Gastroesophageal sphincter (tissue), 3 donors: Measurements from ENCODE around the gene ZFC3H1.

Experiments used
- POLR2A ChIP-seq, 2 donors: fragments of 450-650 bp; IDR thresholded peaks; one replicate each; pipeline ENCODE4 v1.6.1; 2017; ENCODE audit warnings: antibody characterized with exemption in 2 of 2, mild to moderate bottlenecking in 2 of 2, moderate library complexity in 1 of 2
- TF ChIP-seq, protein P1 (sequence below), 4 experiments: fragments of 200-600 bp in 2 of 4; fragments of 450-650 bp in 2 of 4; sonication (generic) in 1 of 4; IDR thresholded peaks; one replicate each; pipeline ENCODE4 v1.5.1; 2017 to 2019; ENCODE audit warnings: antibody characterized with exemption in 4 of 4, mild to moderate bottlenecking in 2 of 4, moderate library complexity in 2 of 4

DNA sequence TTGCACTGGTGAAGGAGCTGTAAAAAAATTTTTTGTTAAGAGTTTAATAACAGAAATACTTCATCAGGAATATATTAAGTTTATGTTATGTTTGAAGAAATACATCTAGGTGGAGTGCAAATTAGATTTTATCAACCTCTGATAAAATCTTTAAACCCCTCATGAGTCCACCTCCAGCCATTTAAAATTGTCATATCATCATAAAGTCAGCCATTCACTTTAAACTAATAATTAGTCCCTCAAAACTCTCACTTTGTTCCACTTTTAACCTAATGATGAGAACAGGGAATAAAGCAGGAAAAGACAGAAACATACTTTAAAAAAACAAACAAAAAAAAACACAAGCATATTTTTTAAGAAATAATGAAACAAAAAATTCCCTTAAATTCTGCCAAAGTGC, 25.1 kb downstream of the ZFC3H1 start:
- TF ChIP-seq, protein P1, sequence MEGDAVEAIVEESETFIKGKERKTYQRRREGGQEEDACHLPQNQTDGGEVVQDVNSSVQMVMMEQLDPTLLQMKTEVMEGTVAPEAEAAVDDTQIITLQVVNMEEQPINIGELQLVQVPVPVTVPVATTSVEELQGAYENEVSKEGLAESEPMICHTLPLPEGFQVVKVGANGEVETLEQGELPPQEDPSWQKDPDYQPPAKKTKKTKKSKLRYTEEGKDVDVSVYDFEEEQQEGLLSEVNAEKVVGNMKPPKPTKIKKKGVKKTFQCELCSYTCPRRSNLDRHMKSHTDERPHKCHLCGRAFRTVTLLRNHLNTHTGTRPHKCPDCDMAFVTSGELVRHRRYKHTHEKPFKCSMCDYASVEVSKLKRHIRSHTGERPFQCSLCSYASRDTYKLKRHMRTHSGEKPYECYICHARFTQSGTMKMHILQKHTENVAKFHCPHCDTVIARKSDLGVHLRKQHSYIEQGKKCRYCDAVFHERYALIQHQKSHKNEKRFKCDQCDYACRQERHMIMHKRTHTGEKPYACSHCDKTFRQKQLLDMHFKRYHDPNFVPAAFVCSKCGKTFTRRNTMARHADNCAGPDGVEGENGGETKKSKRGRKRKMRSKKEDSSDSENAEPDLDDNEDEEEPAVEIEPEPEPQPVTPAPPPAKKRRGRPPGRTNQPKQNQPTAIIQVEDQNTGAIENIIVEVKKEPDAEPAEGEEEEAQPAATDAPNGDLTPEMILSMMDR (IDR thresholded peaks at IDR 0.05): no peak
- TF ChIP-seq POLR2A (IDR thresholded peaks at IDR 0.05): no peak
